K562 (cell line): ENCODE results near the gene AGAP1. TPM values are rescaled to one million over a fixed set of nuclear protein-coding genes. Genes with fewer than 3 reads are reported as not detected.

Source experiments
- ATAC-seq: fragments of 200-7000 bp; cut with Tn5 transposase; 3 replicates; pipeline ENCODE4 v1.9.1; 2020; ENCODE audit warnings: moderate library complexity
- BruUV-seq: library from RNA; stranded (reverse); fragments of 400-500 nt; replicated peaks from 2 replicates; lab custom pipeline; 2021; lab: Mats Ljungman, UMichigan
- CTCF ChIA-PET: fragments of 300-600 bp; formaldehyde crosslinking; extraction: SDS; loops from one replicate; lab custom pipeline; 2021; ENCODE audit warnings: low intra/inter-chr PET ratio; lab: Yijun Ruan, JAX
- POLR2A ChIA-PET: fragments of 300-600, 350-650 bp; sonication (Branson Sonifier 250); formaldehyde crosslinking; extraction: SDS; loops from one replicate; lab custom pipeline; 2021; ENCODE audit warnings: antibody characterized with exemption, inconsistent platforms; lab: Yijun Ruan, JAX
- DNase-seq, 4 experiments: peaks; one replicate each; pipeline versions ENCODE4 v3.0.0 to v3.0.0-alpha.2; 2011 to 2018; ENCODE audit warnings: low spot score in 3 of 4, mixed read lengths in 3 of 4; ENCODE audit errors: extremely low read depth in 1 of 4
- FAIRE-seq: peaks from 2 replicates; lab custom pipeline; 2011; peaks lifted over from hg19 to GRCh38; lab: Jason Lieb, UNC
- H2AFZ ChIP-seq: 2 replicates; pipeline ENCODE4 v1.6.0; 2011; ENCODE audit warnings: low read depth, low read length, control low read depth, inconsistent platforms
- H3K27ac ChIP-seq: fragments of 200-600 bp; 3 replicates; pipeline ENCODE4 v1.8.0; 2011; ENCODE audit warnings: low read depth, mild to moderate bottlenecking, control low read depth, inconsistent platforms, low read length, moderate library complexity, mixed read lengths; ENCODE audit errors: extremely low read depth
- H3K27me3 ChIP-seq, 2 experiments: fragments of 300-600 bp in 1 of 2; 2 replicates in 1 of 2; 3 replicates in 1 of 2; pipeline versions ENCODE4 v1.6.0 to v1.8.0; 2011; ENCODE audit warnings: inconsistent platforms in 2 of 2, low read length in 2 of 2, mild to moderate bottlenecking in 1 of 2, mixed read lengths in 1 of 2, moderate library complexity in 1 of 2; ENCODE audit not compliant: control insufficient read depth in 2 of 2, insufficient read depth in 2 of 2
- H3K36me3 ChIP-seq: fragments of 300-600 bp; 3 replicates; pipeline ENCODE4 v1.8.0; 2011; ENCODE audit warnings: mild to moderate bottlenecking, low read length, inconsistent platforms; ENCODE audit not compliant: control insufficient read depth, insufficient read depth
- H3K4me1 ChIP-seq, 2 experiments: fragments of 200-600 bp in 1 of 2; replicated peaks in 1 of 2; 2 replicates in 1 of 2; 3 replicates in 1 of 2; pipeline versions ENCODE4 v1.5.1 to v1.8.0; 2011; ENCODE audit warnings: inconsistent platforms in 2 of 2, low read length in 2 of 2, mild to moderate bottlenecking in 1 of 2, mixed read lengths in 1 of 2, moderate library complexity in 1 of 2; ENCODE audit not compliant: control insufficient read depth in 2 of 2, insufficient read depth in 2 of 2
- H3K4me2 ChIP-seq: 2 replicates; pipeline ENCODE4 v1.6.1; 2011; ENCODE audit warnings: low read length, control low read depth, inconsistent platforms, mixed read lengths; ENCODE audit not compliant: insufficient read depth
- H3K4me3 ChIP-seq: fragments of 200-600 bp; sonication (generic), shearing (Covaris generic); 2 replicates; pipeline ENCODE4 v1.5.1; 2016; ENCODE audit warnings: control low read depth, inconsistent platforms
- H3K79me2 ChIP-seq: fragments of 200-600 bp; 3 replicates; pipeline ENCODE4 v1.8.0; 2011; ENCODE audit warnings: low read length, inconsistent platforms; ENCODE audit not compliant: control insufficient read depth, insufficient read depth
- H3K9ac ChIP-seq, 2 experiments: 2 replicates each; pipeline versions ENCODE4 v1.6.0 to v1.6.1; 2011; ENCODE audit warnings: low read depth in 2 of 2, low read length in 2 of 2, control low read depth in 1 of 2, inconsistent platforms in 1 of 2, mild to moderate bottlenecking in 1 of 2, mixed read lengths in 1 of 2; ENCODE audit not compliant: insufficient read depth in 1 of 2
- H3K9me1 ChIP-seq: one replicate; pipeline ENCODE4 v1.6.0; 2011; ENCODE audit warnings: inconsistent platforms, mild to moderate bottlenecking, low read length, moderate library complexity; ENCODE audit not compliant: control insufficient read depth, insufficient read depth
- H3K9me3 ChIP-seq: replicated peaks from 2 replicates; pipeline ENCODE4 v1.5.1; 2011; ENCODE audit warnings: low read depth, low read length, inconsistent platforms; ENCODE audit not compliant: control insufficient read depth, insufficient read depth
- H4K20me1 ChIP-seq: replicated peaks from 2 replicates; pipeline ENCODE4 v1.6.1; 2011; ENCODE audit warnings: low read length, inconsistent platforms, mixed read lengths; ENCODE audit not compliant: control insufficient read depth, insufficient read depth
- AFF1 ChIP-seq, 2 experiments: fragments of 450-650 bp; IDR thresholded peaks; 2 replicates each; pipeline ENCODE4 v1.6.1; 2018; ENCODE audit warnings: mild to moderate bottlenecking in 2 of 2, low read depth in 1 of 2; ENCODE audit not compliant: partially characterized antibody in 2 of 2
- ETV6 ChIP-seq, 3 experiments: fragments of 150-350 bp in 1 of 3; sonication (generic) in 1 of 3; formaldehyde crosslinking in 1 of 3; IDR thresholded peaks; 2 replicates each; pipeline versions ENCODE4 v1.6.1 to v1.8.0; 2014 to 2022; ENCODE audit warnings: borderline replicate concordance in 2 of 3, low read depth in 2 of 3, antibody characterized with exemption in 1 of 3, low read length in 1 of 3, mild to moderate bottlenecking in 1 of 3, missing genetic modification reagents in 1 of 3
- HMG20A ChIP-seq: fragments of 450-650 bp; formaldehyde crosslinking; conservative IDR thresholded peaks from 2 replicates; pipeline ENCODE4 v1.4.0; 2020; ENCODE audit warnings: mild to moderate bottlenecking, mixed read lengths
- NCOA6 ChIP-seq: fragments of 450-650 bp; IDR thresholded peaks from 2 replicates; pipeline ENCODE4 v1.6.1; 2017; ENCODE audit warnings: mild to moderate bottlenecking
- TBP ChIP-seq: optimal IDR thresholded peaks from 2 replicates; pipeline ENCODE3; 2011; ENCODE audit warnings: low read depth, low read length, improper control_type of control experiment
- ZBTB49 ChIP-seq: sonication (generic); formaldehyde crosslinking; IDR thresholded peaks from 2 replicates; pipeline ENCODE4 v1.8.0; 2022; ENCODE audit warnings: missing genetic modification reagents, mild to moderate bottlenecking, borderline replicate concordance
- WGBS: fragments of 100-300 bp; shearing (Covaris generic); methylation state at CpG from one replicate; pipeline ENCODE4 v1.1.6; 2016; ENCODE audit warnings: low coverage, mixed read lengths; ENCODE audit not compliant: insufficient coverage; ENCODE audit errors: missing lambda C conversion rate; 5-methylcytosine and 5-hydroxymethylcytosine counted together
- in situ Hi-C: fragments of 300-500 bp; cut with MboI; formaldehyde crosslinking; loops from 4 replicates; pipeline ENCODE4 v1.15.0; 2018; ENCODE audit warnings: inconsistent platforms, mixed read lengths
- intact Hi-C: fragments of 100-400 bp; cut with micrococcal nuclease; formaldehyde crosslinking; loops from 2 replicates; pipeline ENCODE4 v1.14.2; 2022
- polyA plus RNA-seq, 8 experiments: library from polyadenylated mRNA; depleted of rRNA in 4 of 8; stranded (reverse) in 5 of 8; unstranded in 3 of 8; fragments of >200 nt; fragmentation: Nextera tagmentation in 2 of 8; fragmentation: Illumina TruSeq in 1 of 8; extraction: Ambion mirVana in 2 of 8; extraction: Trizol in 1 of 8; gene quantifications; 2 replicates each; pipeline versions ENCODE4 v1.2.1 to v1.2.3, GENCODE V29; 2011 to 2014; ENCODE audit warnings: inconsistent platforms in 1 of 8, missing spikeins in 1 of 8
- total RNA-seq, 7 experiments: library from RNA; depleted of rRNA in 6 of 7; stranded (reverse); fragments of >200 nt in 6 of 7; fragmentation: Illumina TruSeq in 2 of 7; extraction: Trizol in 2 of 7; gene quantifications; 2 replicates each; pipeline versions ENCODE4 v1.2.1 to v1.2.3, GENCODE V29; 2011 to 2021; ENCODE audit warnings: low replicate concordance in 1 of 7

Gene AGAP1
- total and polyA plus RNA-seq, 9 of the 15 experiments (the other 6 are each of a cell fraction or from before 2014, with no cell fraction given) = 1.3 to 24.0 (median 10.6) TPM

DNA sequence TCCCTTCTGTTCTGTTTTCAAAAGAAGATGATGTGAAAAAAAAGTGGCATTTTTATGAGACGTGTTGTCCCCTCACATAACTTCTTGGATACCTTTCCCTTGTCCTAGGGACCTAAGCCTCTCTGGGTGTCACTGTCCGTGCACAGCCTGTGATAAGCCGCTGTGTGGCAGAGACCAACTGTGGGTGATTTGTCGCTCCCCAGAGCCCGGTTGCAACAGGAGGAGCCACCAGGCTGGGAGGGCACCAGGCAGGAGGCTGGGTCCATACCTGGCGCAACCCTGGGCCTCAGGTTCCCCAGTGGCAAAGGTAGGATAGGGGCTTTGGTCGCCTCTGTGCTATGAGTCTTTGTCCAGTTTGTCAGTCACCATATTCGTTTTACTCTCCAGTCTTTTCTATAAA lies 82.1 kb downstream of the AGAP1 start:
- Histone ChIP-seq H3K4me1 (peaks cover 0 to 5% of the 10 kb centered on the region in 2 experiments; a peak in 2 of 5 replicates), H3K27ac (no peak overlapping the region), H3K4me3 (no peak overlapping the region), H3K79me2 (peaks cover 90% of the 10 kb centered on the region), H3K9ac (peak overlapping the region in 1 of 2 experiments; percentile 36; a peak in 1 of 4 replicates), H3K9me1 (peaks cover 3% of the 10 kb centered on the region), H3K9me3 (no peaks in the 10 kb centered on the region), H3K27me3 (no peaks in the 10 kb centered on the region), H3K36me3 (no peaks in the 10 kb centered on the region; the same call in 2 of the 3 replicates), H3K4me2 (no peak overlapping the region), H4K20me1 (peaks cover 33% of the 10 kb centered on the region), H2AFZ (no peak overlapping the region)
- POLR2A ChIA-PET = no interaction called here
- ATAC-seq (no peak), FAIRE-seq (no peak), DNase-seq (no peak)
- in situ Hi-C loops (no loop called here), intact Hi-C loops (no loop called here)
- CTCF ChIA-PET = no interaction called here
- WGBS = 50% methylated on average over 6 of the region's 8 CpGs
- no TSS peak for BruUV-seq
- TF ChIP-seq AFF1 (IDR thresholded peaks at IDR 0.05; ENCODE audit: low read depth in 1 of 2, partially characterized antibody in 2 of 2) (no peak), ZBTB49 (CRISPR knock-in tag) (no peak), TBP (no peak), NCOA6 (no peak), HMG20A (CRISPR knock-in tag) (no peak), ETV6 (IDR thresholded peaks at IDR 0.05; ENCODE audit: borderline replicate concordance in 1 of 2, low read depth in 2 of 2, low read length in 1 of 2) (no peak), ETV6 (CRISPR knock-in tag; IDR thresholded peaks at IDR 0.05; ENCODE audit: borderline replicate concordance) (no peak)
